Stimulated activated memory B cell treated with anti-CD40 and anti-IgM and Interleukin-4, amounts not matched to agents 10 μg/mL and 1 μg/mL and 100 μg/mL, for 72 hours (primary cell): ENCODE results near the gene PDE3A.
"Not testable (repeated sequence)": the region's sequence is repeated elsewhere in the genome, so short reads cannot be mapped to it uniquely, and the experiment has no call there.

ENCODE experiments used
- ATAC-seq: fragments of 150-1000 bp; cut with Tn5 transposase; 2 replicates; pipeline ENCODE4 v1.10.0; 2021
- H3K27ac Mint-ChIP-seq: one replicate; pipeline ENCODE4 v1.8.0; 2022; ENCODE audit warnings: mild to moderate bottlenecking, mixed read lengths
- H3K27me3 Mint-ChIP-seq: one replicate; pipeline ENCODE4 v1.8.0; 2022; ENCODE audit warnings: mixed read lengths
- H3K36me3 Mint-ChIP-seq: one replicate; pipeline ENCODE4 v1.8.0; 2022; ENCODE audit warnings: mixed read lengths
- H3K4me1 Mint-ChIP-seq: one replicate; pipeline ENCODE4 v1.8.0; 2022; ENCODE audit warnings: mixed read lengths
- H3K4me3 Mint-ChIP-seq: one replicate; pipeline ENCODE4 v1.8.0; 2022; ENCODE audit warnings: mild to moderate bottlenecking, moderate library complexity, mixed read lengths
- H3K9me3 Mint-ChIP-seq: one replicate; pipeline ENCODE4 v1.8.0; 2022; ENCODE audit warnings: mixed read lengths

PDE3A gene

DNA sequence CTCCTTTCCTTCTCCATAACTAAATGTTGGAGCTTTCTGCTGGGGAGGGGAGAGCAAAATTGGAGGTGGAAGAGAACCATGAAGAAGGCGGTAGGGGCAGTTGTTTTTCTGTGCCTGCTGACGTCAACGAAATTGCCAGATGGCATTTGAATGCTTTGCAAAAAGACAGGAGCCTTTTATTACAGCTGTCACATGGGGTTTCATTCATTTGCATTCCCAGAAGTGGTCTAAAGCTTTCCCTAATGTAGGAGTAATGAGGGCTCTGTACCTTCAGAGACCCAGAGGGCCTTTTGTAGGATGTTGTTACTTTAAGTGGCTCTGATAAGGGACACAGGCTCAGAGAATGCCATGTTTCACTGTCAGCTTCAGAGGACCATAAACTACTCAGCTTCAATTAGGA lies 219.7 kb downstream of the PDE3A start:
- Mint-ChIP-seq H3K4me1 (no peaks in the 10 kb centered on the region), H3K4me3 (no peak overlapping the region), H3K27ac (no peak overlapping the region), H3K36me3 (no peaks in the 10 kb centered on the region), H3K9me3 (no peaks in the 10 kb centered on the region), H3K27me3 (no peaks in the 10 kb centered on the region)
- no peak for ATAC-seq

DNA sequence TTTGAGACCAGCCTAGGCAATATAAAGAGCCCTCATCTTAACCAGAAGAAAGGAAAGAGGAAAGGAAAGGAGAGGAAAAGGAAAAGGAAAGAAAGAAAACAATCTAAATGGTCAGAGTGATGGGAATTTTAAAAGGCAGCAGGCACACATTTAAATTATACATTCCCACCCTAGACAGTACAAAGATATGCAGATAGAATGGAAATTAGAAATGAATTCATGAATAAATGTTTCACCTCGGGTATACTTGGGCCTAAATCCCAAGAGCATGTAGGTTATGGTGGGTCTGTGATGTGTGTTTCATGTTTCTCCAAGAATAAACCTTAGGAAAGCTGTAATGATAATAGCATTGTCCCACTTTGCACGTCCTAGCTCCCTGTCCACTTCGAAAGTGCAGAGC lies 222.2 kb downstream of the PDE3A start:
- Mint-ChIP-seq H3K4me1 (no peaks in the 10 kb centered on the region), H3K9me3 (no peaks in the 10 kb centered on the region), H3K27ac (no peak overlapping the region), H3K27me3 (no peaks in the 10 kb centered on the region), H3K4me3 (no peak overlapping the region), H3K36me3 (no peaks in the 10 kb centered on the region)
- ATAC-seq, result no peak

GRCh38 chr12:20592556-20592955 lies 224.2 kb downstream of the PDE3A start:
- Mint-ChIP-seq H3K9me3 (no peaks in the 10 kb centered on the region), H3K4me3 (no peak overlapping the region), H3K27ac (no peak overlapping the region), H3K27me3 (no peaks in the 10 kb centered on the region), H3K4me1 (no peaks in the 10 kb centered on the region), H3K36me3 (no peaks in the 10 kb centered on the region)
- no peak for ATAC-seq

GRCh38 chr12:20593611-20594010 lies 225.3 kb downstream of the PDE3A start:
- Mint-ChIP-seq H3K9me3 (no peaks in the 10 kb centered on the region), H3K27ac (no peak overlapping the region), H3K4me1 (no peaks in the 10 kb centered on the region), H3K36me3 (no peaks in the 10 kb centered on the region), H3K4me3 (no peak overlapping the region), H3K27me3 (no peaks in the 10 kb centered on the region)
- ATAC-seq, result no peak

DNA sequence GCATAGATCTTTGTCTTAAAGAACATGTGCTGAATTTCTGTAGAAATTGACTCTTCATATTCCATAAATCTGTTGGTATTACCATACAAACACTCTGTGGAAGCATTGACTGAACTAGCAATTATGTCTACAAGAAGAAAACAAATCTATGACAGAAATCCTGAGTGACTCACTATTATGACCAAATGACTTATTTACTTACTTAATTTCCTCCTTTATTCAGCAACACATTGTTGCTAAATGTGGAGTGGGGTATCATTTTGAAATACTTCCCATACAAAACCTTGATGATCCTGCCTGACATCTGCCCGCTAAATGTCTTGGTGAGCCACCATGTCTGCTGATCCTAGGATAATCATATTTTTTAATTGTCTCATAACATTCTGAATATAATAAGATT lies 227.7 kb downstream of the PDE3A start:
- no peak for ATAC-seq
- H3K9me3 Mint-ChIP-seq, result no peaks in the 10 kb centered on the region
- no peaks in the 10 kb centered on the region for H3K36me3 Mint-ChIP-seq
- no peak overlapping the region for H3K4me3 Mint-ChIP-seq
- H3K27me3 Mint-ChIP-seq, result no peaks in the 10 kb centered on the region
- H3K27ac Mint-ChIP-seq, result no peak overlapping the region
- no peaks in the 10 kb centered on the region for H3K4me1 Mint-ChIP-seq

- H3K9me3 Mint-ChIP-seq, result no peaks in the 10 kb centered on the region
- H3K27ac Mint-ChIP-seq, result no peak overlapping the region
- H3K4me1 Mint-ChIP-seq, result no peaks in the 10 kb centered on the region
- H3K4me3 Mint-ChIP-seq, result no peak overlapping the region
- no peaks in the 10 kb centered on the region for H3K36me3 Mint-ChIP-seq
- no peak for ATAC-seq
- no peaks in the 10 kb centered on the region for H3K27me3 Mint-ChIP-seq
Observed at GRCh38 chr12:20599757-20600156, 231.4 kb downstream of the PDE3A start.

- ATAC-seq, result no peak
- Mint-ChIP-seq H3K4me3 (no peak overlapping the region), H3K27me3 (no peaks in the 10 kb centered on the region), H3K36me3 (no peaks in the 10 kb centered on the region), H3K9me3 (no peaks in the 10 kb centered on the region), H3K27ac (no peak overlapping the region), H3K4me1 (no peaks in the 10 kb centered on the region)
Observed at GRCh38 chr12:20601668-20602280, 233.4 kb downstream of the PDE3A start.

DNA sequence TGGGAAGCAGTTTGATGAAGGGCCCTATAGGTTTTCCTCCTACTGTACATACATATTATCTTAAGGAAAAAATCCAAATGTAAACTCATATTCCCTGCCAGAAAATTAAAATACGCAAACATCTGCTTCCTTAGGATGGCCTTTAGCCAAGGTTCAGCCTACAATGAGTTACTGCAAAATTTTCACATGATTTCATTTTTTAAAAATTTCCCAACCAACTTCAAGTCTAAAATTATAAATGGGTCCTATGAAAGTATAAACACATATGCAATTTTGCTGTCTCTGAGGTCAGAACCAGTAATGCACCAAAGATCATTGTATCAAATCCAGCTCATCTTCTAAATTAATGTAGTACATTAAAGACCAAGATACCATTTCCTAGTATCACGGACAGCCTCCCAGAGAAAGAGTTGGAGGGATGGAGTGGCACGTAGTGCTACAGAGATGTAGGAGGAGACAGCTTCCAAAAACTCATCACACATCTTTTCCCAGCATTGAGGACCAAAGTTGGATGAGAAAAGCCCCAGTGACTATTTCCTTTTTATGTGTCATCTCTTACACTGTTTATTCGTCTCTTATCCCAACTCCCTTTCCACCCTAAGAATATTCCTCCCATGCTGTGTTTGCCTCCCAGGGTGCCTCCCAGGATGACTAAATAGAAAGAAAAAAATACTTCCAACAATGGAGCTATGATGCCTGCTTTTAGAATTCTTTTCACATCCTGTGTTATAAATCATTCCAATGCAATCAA lies 234.5 kb downstream of the PDE3A start:
- H3K36me3 Mint-ChIP-seq, result no peaks in the 10 kb centered on the region
- no peaks in the 10 kb centered on the region for H3K9me3 Mint-ChIP-seq
- no peaks in the 10 kb centered on the region for H3K27me3 Mint-ChIP-seq
- no peak overlapping the region for H3K27ac Mint-ChIP-seq
- no peak for ATAC-seq
- no peak overlapping the region for H3K4me3 Mint-ChIP-seq
- H3K4me1 Mint-ChIP-seq, result no peaks in the 10 kb centered on the region

DNA sequence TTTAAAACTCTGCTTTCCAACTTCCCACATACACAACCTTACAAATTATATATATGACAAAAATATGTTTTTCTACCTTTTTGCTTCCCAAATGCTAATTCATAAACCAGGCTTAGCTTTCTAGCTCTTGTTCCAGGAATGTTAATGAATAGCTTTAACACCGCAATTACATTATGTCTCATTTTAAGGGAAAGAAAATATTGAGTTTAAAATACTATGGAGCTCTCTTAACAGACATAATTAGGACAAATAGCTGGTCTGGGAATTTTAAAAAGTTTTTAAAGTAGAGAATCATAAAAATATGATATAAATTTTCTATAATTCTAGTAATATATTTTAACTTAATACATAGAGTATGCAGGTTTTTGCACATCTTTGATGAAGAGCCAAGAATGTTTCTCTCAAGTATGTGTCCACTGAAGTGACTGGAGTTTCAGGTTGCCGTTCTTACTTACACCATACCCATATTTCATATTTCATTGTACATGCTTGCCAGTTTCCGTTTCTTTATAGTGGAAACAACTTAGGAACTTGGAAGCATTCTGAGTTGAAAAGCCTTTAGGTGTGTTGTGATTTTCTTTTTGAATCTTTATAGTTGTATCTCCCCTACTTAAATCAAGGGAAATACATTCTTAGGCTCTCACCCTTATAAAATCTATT lies 236.2 kb downstream of the PDE3A start:
- Mint-ChIP-seq H3K4me3 (no peak overlapping the region), H3K36me3 (no peaks in the 10 kb centered on the region), H3K27me3 (no peaks in the 10 kb centered on the region), H3K4me1 (no peaks in the 10 kb centered on the region), H3K9me3 (no peaks in the 10 kb centered on the region), H3K27ac (no peak overlapping the region)
- ATAC-seq, result no peak

- H3K4me3 Mint-ChIP-seq, H3K27me3 Mint-ChIP-seq, H3K9me3 Mint-ChIP-seq, H3K36me3 Mint-ChIP-seq, H3K4me1 Mint-ChIP-seq, H3K27ac Mint-ChIP-seq, ATAC-seq: not testable (repeated sequence)
Observed at GRCh38 chr12:20615020-20615419, 246.7 kb downstream of the PDE3A start.

GRCh38 chr12:20616093-20616492 lies 247.8 kb downstream of the PDE3A start:
- no peak for ATAC-seq

GRCh38 chr12:20620261-20620660 lies 251.9 kb downstream of the PDE3A start:
- Mint-ChIP-seq H3K4me1 (no peaks in the 10 kb centered on the region), H3K9me3 (no peaks in the 10 kb centered on the region)
- ATAC-seq, result no peak

More at GRCh38 chr12:20616093-20616492, 247.8 kb downstream of the PDE3A start:
- no peaks in the 10 kb centered on the region for H3K36me3 Mint-ChIP-seq
- no peak overlapping the region for H3K4me3 Mint-ChIP-seq
- no peaks in the 10 kb centered on the region for H3K27me3 Mint-ChIP-seq
- no peaks in the 10 kb centered on the region for H3K4me1 Mint-ChIP-seq
- no peaks in the 10 kb centered on the region for H3K9me3 Mint-ChIP-seq
- H3K27ac Mint-ChIP-seq, result no peak overlapping the region

DNA sequence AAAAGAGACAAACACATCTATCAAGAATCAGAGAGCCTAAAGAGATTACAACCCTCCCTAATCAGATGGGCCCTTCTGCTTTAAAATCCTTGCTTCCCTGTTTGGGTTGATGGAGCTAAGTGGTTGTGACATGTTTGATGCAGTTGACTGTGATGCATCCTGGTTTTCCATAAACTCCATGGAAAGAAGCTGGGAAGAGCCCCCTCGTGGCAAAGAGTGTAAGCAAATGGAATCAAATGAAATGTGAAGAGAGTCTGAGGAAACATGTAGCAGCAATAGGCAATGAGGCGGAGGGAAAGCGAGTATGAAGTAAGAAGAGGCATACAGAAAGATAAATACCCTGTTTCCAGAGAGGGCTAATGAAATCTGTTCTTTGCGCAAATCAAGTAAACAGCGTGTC lies 256.4 kb downstream of the PDE3A start:
- Mint-ChIP-seq H3K4me3 (no peak overlapping the region), H3K36me3 (no peaks in the 10 kb centered on the region), H3K4me1 (no peaks in the 10 kb centered on the region), H3K9me3 (no peaks in the 10 kb centered on the region), H3K27me3 (no peaks in the 10 kb centered on the region), H3K27ac (no peak overlapping the region)
- ATAC-seq, result no peak

More at GRCh38 chr12:20620261-20620660, 251.9 kb downstream of the PDE3A start:
- Mint-ChIP-seq H3K27me3 (no peaks in the 10 kb centered on the region), H3K4me3 (no peak overlapping the region), H3K27ac (no peak overlapping the region), H3K36me3 (no peaks in the 10 kb centered on the region)

GRCh38 chr12:20625531-20625930 lies 257.2 kb downstream of the PDE3A start:
- no peaks in the 10 kb centered on the region for H3K4me1 Mint-ChIP-seq
- H3K36me3 Mint-ChIP-seq, result no peaks in the 10 kb centered on the region
- H3K27ac Mint-ChIP-seq, result no peak overlapping the region
- ATAC-seq, result no peak
- no peaks in the 10 kb centered on the region for H3K27me3 Mint-ChIP-seq
- H3K9me3 Mint-ChIP-seq, result no peaks in the 10 kb centered on the region
- H3K4me3 Mint-ChIP-seq, result no peak overlapping the region

DNA sequence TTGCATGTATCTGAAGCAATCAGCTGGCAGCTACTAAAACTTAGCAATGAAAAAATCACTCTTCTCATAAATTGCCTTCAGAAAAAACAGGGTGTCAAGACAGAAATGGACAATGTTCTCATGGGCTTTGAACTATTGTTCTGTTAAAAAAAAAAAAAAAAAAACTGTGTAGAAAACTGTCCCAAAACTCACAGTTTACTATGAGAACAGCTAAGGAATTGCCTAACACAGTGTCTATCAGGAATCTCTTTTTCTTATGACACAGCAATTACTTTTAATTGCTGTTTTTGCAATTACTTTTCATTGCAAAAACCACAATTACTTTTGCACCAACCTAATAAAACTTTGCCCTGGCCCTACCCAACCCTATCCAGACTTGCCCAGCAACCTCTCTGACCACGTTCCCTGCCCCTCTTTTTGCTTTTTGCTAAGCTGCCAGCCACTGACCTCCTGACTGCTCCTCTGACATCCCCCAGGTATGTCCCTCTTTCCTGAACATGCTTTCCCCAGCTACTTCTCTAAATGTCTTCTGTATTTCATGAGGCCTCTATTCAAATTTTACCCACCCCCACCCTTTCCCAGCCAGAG lies 258.8 kb downstream of the PDE3A start:
- no peak overlapping the region for H3K4me3 Mint-ChIP-seq
- H3K27ac Mint-ChIP-seq, result no peak overlapping the region
- no peaks in the 10 kb centered on the region for H3K4me1 Mint-ChIP-seq
- ATAC-seq, result no peak
- no peaks in the 10 kb centered on the region for H3K27me3 Mint-ChIP-seq
- no peaks in the 10 kb centered on the region for H3K36me3 Mint-ChIP-seq
- H3K9me3 Mint-ChIP-seq, result no peaks in the 10 kb centered on the region
